HEK293 (cell line): Measurements from ENCODE around the gene GRIN2A.

ENCODE experiments used
- CTCF ChIA-PET: fragments of 350-600 bp; formaldehyde crosslinking; extraction: SDS; loops from one replicate; lab custom pipeline; 2021; ENCODE audit warnings: antibody characterized with exemption; lab: Yijun Ruan, JAX
- POLR2A ChIA-PET: fragments of 300-600 bp; formaldehyde crosslinking; extraction: SDS; loops from one replicate; lab custom pipeline; 2020; ENCODE audit warnings: antibody characterized with exemption, inconsistent platforms; lab: Yijun Ruan, JAX
- H3K27ac ChIP-seq: fragments of 200-500 bp; sonication (Bioruptor generic); 2 replicates; pipeline ENCODE4 v1.5.1; 2014; ENCODE audit warnings: low read depth, low read length, control low read depth, inconsistent platforms; ENCODE audit errors: extremely low read depth
- H3K36me3 ChIP-seq, 2 experiments: fragments of 200-500 bp in 1 of 2; sonication (Bioruptor generic) in 1 of 2; 1 replicate in 1 of 2; 2 replicates in 1 of 2; pipeline ENCODE4 v1.5.1; 2014 to 2017; ENCODE audit warnings: inconsistent platforms in 2 of 2, low read length in 2 of 2; ENCODE audit not compliant: control insufficient read depth in 2 of 2, insufficient read depth in 1 of 2
- H3K4me1 ChIP-seq: fragments of 200-500 bp; sonication (Bioruptor generic); 2 replicates; pipeline ENCODE4 v1.5.1; 2014; ENCODE audit warnings: mild to moderate bottlenecking, low read length, inconsistent platforms; ENCODE audit not compliant: control insufficient read depth, insufficient read depth
- H3K4me3 ChIP-seq: 2 replicates; pipeline ENCODE4 v1.5.1; 2011; ENCODE audit warnings: low read depth, mild to moderate bottlenecking, control low read depth, low read length, moderate library complexity
- H3K9me3 ChIP-seq: fragments of 200-500 bp; sonication (Bioruptor generic); 2 replicates; pipeline ENCODE4 v1.5.1; 2014; ENCODE audit warnings: low read depth, low read length, inconsistent platforms; ENCODE audit not compliant: control insufficient read depth, insufficient read depth
- HOXC10 ChIP-seq: sonication (generic); formaldehyde crosslinking; IDR thresholded peaks from 2 replicates; pipeline ENCODE4 v1.8.1; 2023; ENCODE audit warnings: mild to moderate bottlenecking, missing genetic modification reagents
- KLF9 ChIP-seq: fragments of 450-650 bp; formaldehyde crosslinking; IDR thresholded peaks from 2 replicates; pipeline ENCODE4 v1.5.1; 2016; ENCODE audit warnings: missing biosample characterization, missing genetic modification characterization, low read depth
- OSR2 ChIP-seq: fragments of 450-650 bp; formaldehyde crosslinking; IDR thresholded peaks from 2 replicates; pipeline ENCODE4 v1.5.1; 2016; ENCODE audit warnings: missing biosample characterization, missing genetic modification characterization
- PRDM1 ChIP-seq: fragments of 450-650 bp; formaldehyde crosslinking; IDR thresholded peaks from 2 replicates; pipeline ENCODE4; 2016; ENCODE audit warnings: missing biosample characterization, missing genetic modification characterization
- TCF7L2 ChIP-seq: IDR thresholded peaks from 2 replicates; pipeline ENCODE4 v1.6.1; 2011; ENCODE audit warnings: low read depth, mild to moderate bottlenecking, inconsistent platforms, low read length, moderate library complexity, borderline replicate concordance
- YY1 ChIP-seq: fragments of 450-650 bp; formaldehyde crosslinking; IDR thresholded peaks from 2 replicates; pipeline ENCODE4 v1.5.1; 2018; ENCODE audit warnings: missing biosample characterization, missing genetic modification characterization
- ZNF274 ChIP-seq, 2 experiments: fragments of 200-500 bp in 1 of 2; fragments of 450-650 bp in 1 of 2; sonication (Bioruptor generic) in 1 of 2; formaldehyde crosslinking in 1 of 2; IDR thresholded peaks; 2 replicates each; pipeline versions ENCODE4 v1.5.1 to v1.6.1; 2014 to 2016; ENCODE audit warnings: borderline replicate concordance in 1 of 2, inconsistent platforms in 1 of 2, low read length in 1 of 2, missing biosample characterization in 1 of 2, missing genetic modification characterization in 1 of 2
- ZNF423 ChIP-seq: fragments of 450-650 bp; formaldehyde crosslinking; IDR thresholded peaks from 2 replicates; pipeline ENCODE4 v1.5.1; 2016; ENCODE audit warnings: missing biosample characterization, missing genetic modification characterization
- ZNF501 ChIP-seq: fragments of 450-650 bp; formaldehyde crosslinking; IDR thresholded peaks from 2 replicates; pipeline ENCODE4 v1.5.1; 2016; ENCODE audit warnings: missing biosample characterization, missing genetic modification characterization
- ZNF658 ChIP-seq: fragments of 450-650 bp; formaldehyde crosslinking; IDR thresholded peaks from 2 replicates; pipeline ENCODE4; 2016; ENCODE audit warnings: missing biosample characterization, missing genetic modification characterization
- ZNF670 ChIP-seq: fragments of 450-650 bp; formaldehyde crosslinking; IDR thresholded peaks from 2 replicates; pipeline ENCODE4 v1.5.1; 2016; ENCODE audit warnings: missing biosample characterization, missing genetic modification characterization, low read depth
- ZNF777 ChIP-seq: fragments of 450-650 bp; formaldehyde crosslinking; IDR thresholded peaks from 2 replicates; pipeline ENCODE4 v1.5.1; 2017; ENCODE audit warnings: missing biosample characterization, missing genetic modification characterization, borderline replicate concordance
- TF ChIP-seq, protein P1 (sequence below): fragments of 450-650 bp; formaldehyde crosslinking; IDR thresholded peaks from 2 replicates; pipeline ENCODE4 v1.5.1; 2016; ENCODE audit warnings: missing biosample characterization, missing genetic modification characterization
- TF ChIP-seq, protein P2 (sequence below): fragments of 450-650 bp; formaldehyde crosslinking; IDR thresholded peaks from 2 replicates; pipeline ENCODE4 v1.5.1; 2016; ENCODE audit warnings: missing biosample characterization, missing genetic modification characterization
- TF ChIP-seq, protein P3 (sequence below): fragments of 450-650 bp; formaldehyde crosslinking; IDR thresholded peaks from 2 replicates; pipeline ENCODE4 v1.5.1; 2016; ENCODE audit warnings: missing biosample characterization, missing genetic modification characterization

The GRIN2A gene

DNA sequence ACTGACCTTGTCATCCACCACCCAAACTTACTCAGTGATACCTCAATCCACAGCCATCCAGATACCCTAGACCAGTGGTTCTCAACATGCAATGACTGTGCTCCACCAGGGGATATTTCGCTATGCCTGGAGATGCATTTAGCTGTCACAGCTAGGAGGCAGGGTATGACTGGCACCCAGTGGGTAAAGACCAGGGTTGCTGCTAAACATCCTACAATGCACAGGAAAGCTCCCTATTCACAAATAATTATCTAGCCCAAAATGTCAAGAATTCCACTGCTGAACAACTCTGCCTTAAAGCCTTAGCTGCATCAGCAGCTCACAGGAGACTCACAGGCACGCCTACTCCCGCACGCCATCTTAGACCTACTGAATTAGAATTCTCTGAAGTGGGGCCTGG, 212.6 kb downstream of the GRIN2A start (continued):
- TF ChIP-seq KLF9 (no peak), TCF7L2 (no peak), ZNF658 (tag by site-specific recombination) (no peak), PRDM1 (tag by site-specific recombination) (no peak), OSR2 (tag by site-specific recombination) (no peak)
- TF ChIP-seq, protein P1, sequence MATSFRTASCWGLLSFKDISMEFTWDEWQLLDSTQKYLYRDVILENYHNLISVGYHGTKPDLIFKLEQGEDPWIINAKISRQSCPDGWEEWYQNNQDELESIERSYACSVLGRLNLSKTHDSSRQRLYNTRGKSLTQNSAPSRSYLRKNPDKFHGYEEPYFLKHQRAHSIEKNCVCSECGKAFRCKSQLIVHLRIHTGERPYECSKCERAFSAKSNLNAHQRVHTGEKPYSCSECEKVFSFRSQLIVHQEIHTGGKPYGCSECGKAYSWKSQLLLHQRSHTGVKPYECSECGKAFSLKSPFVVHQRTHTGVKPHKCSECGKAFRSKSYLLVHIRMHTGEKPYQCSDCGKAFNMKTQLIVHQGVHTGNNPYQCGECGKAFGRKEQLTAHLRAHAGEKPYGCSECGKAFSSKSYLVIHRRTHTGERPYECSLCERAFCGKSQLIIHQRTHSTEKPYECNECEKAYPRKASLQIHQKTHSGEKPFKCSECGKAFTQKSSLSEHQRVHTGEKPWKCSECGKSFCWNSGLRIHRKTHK = no peak

DNA sequence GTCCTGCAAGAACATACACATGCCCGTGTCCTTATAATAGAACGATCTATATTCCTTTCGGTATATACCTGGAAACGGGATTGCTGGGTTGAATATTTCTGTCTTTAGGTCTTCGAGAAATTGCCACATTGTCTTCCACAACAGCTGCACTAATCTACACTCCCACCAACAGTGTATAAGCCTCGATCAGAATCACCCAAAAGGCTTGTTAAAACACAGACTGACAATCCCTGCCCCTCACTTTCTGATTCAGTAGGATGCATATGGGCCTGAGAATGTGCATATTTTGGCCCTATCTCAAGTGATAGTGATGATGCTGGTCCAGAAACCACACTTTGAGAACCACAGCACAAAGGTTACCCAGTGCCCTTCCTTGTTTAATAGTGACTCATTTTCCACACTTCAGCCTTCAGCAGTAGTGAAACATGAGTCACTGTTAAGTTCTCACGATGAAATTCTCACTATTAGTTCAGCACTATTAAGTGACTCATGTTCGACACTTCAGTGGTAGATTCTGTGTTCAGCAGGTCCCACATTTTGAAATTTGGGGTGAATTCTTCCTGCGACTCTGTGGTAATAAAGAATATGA, 215.6 kb downstream of the GRIN2A start:
- ChIA-PET POLR2A (no interaction called here), CTCF (no interaction called here)
- TF ChIP-seq ZNF274 (IDR thresholded peaks at IDR 0.05; ENCODE audit: low read length) (no peak), ZNF274 (tag by site-specific recombination; IDR thresholded peaks at IDR 0.05; ENCODE audit: borderline replicate concordance) (no peak), ZNF670 (tag by site-specific recombination) (no peak), YY1 (tag by site-specific recombination) (no peak)
- Histone ChIP-seq H3K36me3 (no peaks in the 10 kb centered on the region), H3K4me1 (no peaks in the 10 kb centered on the region), H3K27ac (no peak overlapping the region), H3K4me3 (no peak overlapping the region), H3K9me3 (no peaks in the 10 kb centered on the region)

DNA sequence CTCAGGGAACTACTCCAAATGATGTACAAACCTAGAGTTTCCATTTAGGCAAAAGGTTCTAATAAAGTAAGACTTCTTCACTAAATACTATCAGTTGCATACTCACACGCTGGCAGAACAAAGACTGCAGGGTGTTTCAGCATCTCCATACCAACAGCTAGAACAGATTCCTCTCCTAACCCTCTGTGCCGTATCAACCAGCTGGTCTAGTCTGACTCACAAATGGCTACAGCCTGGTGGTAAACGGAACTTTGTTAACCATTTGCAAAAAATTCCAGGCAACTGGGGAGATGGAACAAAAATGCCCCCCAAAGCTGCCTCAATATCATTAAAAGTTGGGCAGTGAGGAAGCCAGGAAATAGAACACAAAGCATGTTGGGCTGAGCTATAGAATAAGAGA, 217.1 kb downstream of the GRIN2A start:
- Histone ChIP-seq H3K4me3 (no peak overlapping the region), H3K4me1 (no peaks in the 10 kb centered on the region), H3K27ac (no peak overlapping the region), H3K36me3 (no peaks in the 10 kb centered on the region), H3K9me3 (no peaks in the 10 kb centered on the region)
- TF ChIP-seq, protein P2, sequence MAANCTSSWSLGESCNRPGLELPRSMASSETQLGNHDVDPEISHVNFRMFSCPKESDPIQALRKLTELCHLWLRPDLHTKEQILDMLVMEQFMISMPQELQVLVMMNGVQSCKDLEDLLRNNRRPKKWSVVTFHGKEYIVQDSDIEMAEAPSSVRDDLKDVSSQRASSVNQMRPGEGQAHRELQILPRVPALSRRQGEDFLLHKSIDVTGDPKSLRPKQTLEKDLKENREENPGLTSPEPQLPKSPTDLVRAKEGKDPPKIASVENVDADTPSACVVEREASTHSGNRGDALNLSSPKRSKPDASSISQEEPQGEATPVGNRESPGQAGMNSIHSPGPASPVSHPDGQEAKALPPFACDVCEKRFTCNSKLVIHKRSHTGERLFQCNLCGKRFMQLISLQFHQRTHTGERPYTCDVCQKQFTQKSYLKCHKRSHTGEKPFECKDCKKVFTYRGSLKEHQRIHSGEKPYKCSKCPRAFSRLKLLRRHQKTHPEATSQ (tag by site-specific recombination) = no peak
- TF ChIP-seq HOXC10 = no peak
- TF ChIP-seq ZNF501 (tag by site-specific recombination) = no peak
- TF ChIP-seq, protein P3, sequence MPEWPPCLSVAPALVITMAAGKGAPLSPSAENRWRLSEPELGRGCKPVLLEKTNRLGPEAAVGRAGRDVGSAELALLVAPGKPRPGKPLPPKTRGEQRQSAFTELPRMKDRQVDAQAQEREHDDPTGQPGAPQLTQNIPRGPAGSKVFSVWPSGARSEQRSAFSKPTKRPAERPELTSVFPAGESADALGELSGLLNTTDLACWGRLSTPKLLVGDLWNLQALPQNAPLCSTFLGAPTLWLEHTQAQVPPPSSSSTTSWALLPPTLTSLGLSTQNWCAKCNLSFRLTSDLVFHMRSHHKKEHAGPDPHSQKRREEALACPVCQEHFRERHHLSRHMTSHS (tag by site-specific recombination) = no peak
- ChIA-PET CTCF (no interaction called here), POLR2A (no interaction called here)

DNA sequence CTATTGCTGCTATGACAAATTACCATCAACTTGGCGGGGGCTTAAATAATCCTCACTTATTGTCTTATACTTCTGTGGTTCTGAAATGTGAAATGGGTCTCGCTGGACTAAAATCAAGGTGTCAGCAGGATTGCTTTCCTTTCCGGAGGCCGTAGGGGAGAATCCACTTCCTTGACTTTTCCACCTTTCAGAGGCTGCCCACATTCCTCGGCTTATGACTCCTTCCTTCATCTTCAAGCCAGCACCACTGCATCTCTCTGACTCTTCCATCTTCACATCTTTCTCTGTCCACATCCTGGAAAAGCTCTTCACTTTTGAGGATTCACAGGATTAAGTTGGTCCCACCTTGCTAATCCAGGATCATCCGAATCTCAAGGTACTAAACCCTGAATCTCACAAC, 217.8 kb downstream of the GRIN2A start:
- CTCF ChIA-PET = no interaction called here
- no peaks in the 10 kb centered on the region for H3K9me3 ChIP-seq

More for the DNA sequence above, 217.8 kb downstream of the GRIN2A start:
- H3K27ac ChIP-seq = no peak overlapping the region
- no peak overlapping the region for H3K4me3 ChIP-seq
- no peaks in the 10 kb centered on the region for H3K4me1 ChIP-seq
- TF ChIP-seq ZNF423 (tag by site-specific recombination) (no peak), ZNF777 (tag by site-specific recombination) (no peak), OSR2 (tag by site-specific recombination) (no peak)
- H3K36me3 ChIP-seq = no peaks in the 10 kb centered on the region
- POLR2A ChIA-PET = no interaction called here
